HepG2 (cell line): ENCODE measurements around the gene SCN9A. TPM values are rescaled to one million over a fixed set of nuclear protein-coding genes. Genes with fewer than 3 reads are reported as not detected.

Experiments used
- AKAP8 ChIP-seq: sonication (generic); formaldehyde crosslinking; IDR thresholded peaks from 2 replicates; pipeline ENCODE4 v1.5.1; 2020; ENCODE audit warnings: mild to moderate bottlenecking, missing genetic modification reagents
- FOXP4 ChIP-seq: sonication (generic); formaldehyde crosslinking; IDR thresholded peaks from 2 replicates; pipeline ENCODE4 v1.4.0; 2020; ENCODE audit warnings: missing genetic modification reagents
- HMG20B ChIP-seq: conservative IDR thresholded peaks from 2 replicates; pipeline ENCODE4 v1.6.1; 2016; ENCODE audit warnings: missing genetic modification reagents, missing compliant biosample characterization
- HNF1B ChIP-seq: sonication (generic); formaldehyde crosslinking; IDR thresholded peaks from 2 replicates; pipeline ENCODE4 v1.5.1; 2020; ENCODE audit warnings: mild to moderate bottlenecking, moderate library complexity, missing genetic modification reagents
- IRF2 ChIP-seq: IDR thresholded peaks from 2 replicates; pipeline ENCODE4 v1.6.1; 2018; ENCODE audit warnings: missing genetic modification reagents, missing compliant biosample characterization
- KLF13 ChIP-seq: sonication (generic); formaldehyde crosslinking; IDR thresholded peaks from 2 replicates; pipeline ENCODE4 v1.4.0; 2020; ENCODE audit warnings: mild to moderate bottlenecking, missing genetic modification reagents
- MATR3 ChIP-seq: sonication (generic); formaldehyde crosslinking; IDR thresholded peaks from 2 replicates; pipeline ENCODE4 v1.4.0; 2020; ENCODE audit warnings: missing genetic modification reagents
- MAX ChIP-seq: IDR thresholded peaks from 2 replicates; pipeline ENCODE4 v1.6.1; 2012; ENCODE audit warnings: inconsistent platforms
- RNF2 ChIP-seq: fragments of 450-650 bp; conservative IDR thresholded peaks from 2 replicates; pipeline ENCODE4 v1.6.1; 2016; ENCODE audit warnings: low read depth
- SETDB1 ChIP-seq: sonication (generic); formaldehyde crosslinking; IDR thresholded peaks from 2 replicates; pipeline ENCODE4 v1.5.1; 2020; ENCODE audit warnings: missing genetic modification reagents, mild to moderate bottlenecking, borderline replicate concordance
- SIN3A ChIP-seq: IDR thresholded peaks from 2 replicates; pipeline ENCODE4 v1.6.1; 2011; ENCODE audit warnings: low read depth, mild to moderate bottlenecking, control low read depth, low read length, borderline replicate concordance
- SKIL ChIP-seq: sonication (generic); formaldehyde crosslinking; IDR thresholded peaks from 2 replicates; pipeline ENCODE4 v1.8.0; 2022; ENCODE audit warnings: missing genetic modification reagents, mild to moderate bottlenecking, moderate library complexity, borderline replicate concordance
- SNAI1 ChIP-seq: sonication (generic); formaldehyde crosslinking; IDR thresholded peaks from 2 replicates; pipeline ENCODE4 v1.5.0; 2020; ENCODE audit warnings: mild to moderate bottlenecking, missing genetic modification reagents, borderline replicate concordance
- TEAD2 ChIP-seq: sonication (generic); formaldehyde crosslinking; IDR thresholded peaks from 2 replicates; pipeline ENCODE4 v1.9.0; 2021; ENCODE audit warnings: missing genetic modification reagents
- ZBTB43 ChIP-seq: sonication (generic); formaldehyde crosslinking; conservative IDR thresholded peaks from 2 replicates; pipeline ENCODE4 v1.4.0; 2020; ENCODE audit warnings: missing genetic modification reagents
- ZNF224 ChIP-seq: sonication (generic); formaldehyde crosslinking; IDR thresholded peaks from 2 replicates; pipeline ENCODE4 v1.5.0; 2020; ENCODE audit warnings: mild to moderate bottlenecking, missing genetic modification reagents
- ZNF317 ChIP-seq: sonication (generic); formaldehyde crosslinking; IDR thresholded peaks from 2 replicates; pipeline ENCODE4 v1.5.0; 2020; ENCODE audit warnings: mild to moderate bottlenecking, missing genetic modification reagents
- ZNF501 ChIP-seq: sonication (generic); formaldehyde crosslinking; IDR thresholded peaks from 2 replicates; pipeline ENCODE4 v1.5.1; 2020; ENCODE audit warnings: mild to moderate bottlenecking, moderate library complexity, missing genetic modification reagents
- ZNF564 ChIP-seq: sonication (generic); formaldehyde crosslinking; IDR thresholded peaks from 2 replicates; pipeline ENCODE4 v1.8.1; 2023; ENCODE audit warnings: mild to moderate bottlenecking, missing genetic modification reagents
- ZNF879 ChIP-seq: sonication (generic); formaldehyde crosslinking; IDR thresholded peaks from 2 replicates; pipeline ENCODE4 v1.8.1; 2023; ENCODE audit warnings: missing genetic modification reagents
- ZSCAN12 ChIP-seq: sonication (generic); formaldehyde crosslinking; IDR thresholded peaks from 2 replicates; pipeline ENCODE4 v1.9.0; 2021; ENCODE audit warnings: mild to moderate bottlenecking, missing genetic modification reagents
- polyA plus RNA-seq, 8 experiments: library from polyadenylated mRNA; depleted of rRNA in 3 of 8; stranded (reverse) in 7 of 8; unstranded in 1 of 8; fragments of >200 nt; fragmentation: Illumina TruSeq in 4 of 8; extraction: Trizol in 4 of 8; gene quantifications; 2 replicates each; pipeline versions ENCODE4 v1.2.1 to v1.2.3, GENCODE V29; 2011 to 2016; ENCODE audit warnings: low read depth in 4 of 8, missing spikeins in 1 of 8, mixed read lengths in 1 of 8; ENCODE audit not compliant: insufficient read depth in 1 of 8
- total RNA-seq, 5 experiments: library from RNA; depleted of rRNA; stranded (reverse); fragments of >200 nt; fragmentation: Illumina TruSeq; extraction: Trizol; gene quantifications; 2 replicates each; pipeline ENCODE4 v1.2.3, GENCODE V29; 2016; ENCODE audit warnings: low read depth in 1 of 5

SCN9A gene
- total and polyA plus RNA-seq, 2 of the 13 experiments (the other 11 are each of a cell fraction or from before 2014, with no cell fraction given), result 15.3 to 24.3 TPM

GRCh38 chr2:166375195-166375735 lies 479 bp downstream of the SCN9A start (continued):
- TF ChIP-seq ZBTB43 (CRISPR knock-in tag) (peak; percentile 22; the same call in 1 of the 2 replicates), MATR3 (CRISPR knock-in tag) (no peak), FOXP4 (CRISPR knock-in tag) (peak; percentile 34; the same call in 1 of the 2 replicates), SKIL (CRISPR knock-in tag) (no peak), RNF2 (0 out of 2 replicates have a peak, but pooled peaks have one; percentile 39), IRF2 (no peak), ZNF564 (CRISPR knock-in tag) (0 out of 2 replicates have a peak, but pooled peaks have one; percentile 10), MAX (peak; percentile 71; the same call in 1 of the 2 replicates), ZSCAN12 (peak; percentile 89; the same call in 1 of the 2 replicates), SIN3A (0 out of 2 replicates have a peak, but pooled peaks have one; percentile 54), TEAD2 (CRISPR knock-in tag) (0 out of 2 replicates have a peak, but pooled peaks have one; percentile 57), HNF1B (0 out of 2 replicates have a peak, but pooled peaks have one; percentile 0), SNAI1 (0 out of 2 replicates have a peak, but pooled peaks have one; percentile 96), KLF13 (CRISPR knock-in tag) (no peak), ZNF224 (CRISPR knock-in tag) (no peak), ZNF501 (CRISPR knock-in tag) (peak; percentile 68; the same call in 1 of the 2 replicates), ZNF317 (CRISPR knock-in tag) (peak; percentile 22; the same call in 1 of the 2 replicates), AKAP8 (CRISPR knock-in tag) (no peak), ZNF879 (peak; percentile 78; the same call in 1 of the 2 replicates), HMG20B (CRISPR knock-in tag) (no peak), SETDB1 (CRISPR knock-in tag) (peak; percentile 72; the same call in 1 of the 2 replicates)
